Calu3 (cell line): Measurements from ENCODE around the gene CACHD1. TPM values are rescaled to one million over a fixed set of nuclear protein-coding genes. Genes with fewer than 3 reads are reported as not detected.

Source experiments
- BruUV-seq: library from RNA; stranded (reverse); fragments of 400-500 nt; replicated peaks from 2 replicates; lab custom pipeline; 2021; lab: Mats Ljungman, UMichigan
- CTCF ChIA-PET: fragments of 300-600 bp; sonication (Branson Sonifier 250); formaldehyde crosslinking; loops from one replicate; lab custom pipeline; 2022; ENCODE audit warnings: antibody characterized with exemption; lab: Charles Lee
- DNase-seq: peaks from one replicate; pipeline ENCODE4 v3.0.0; 2022
- H3K27ac Mint-ChIP-seq: one replicate; pipeline ENCODE4 v1.8.0; 2022; ENCODE audit warnings: mixed read lengths; ENCODE audit not compliant: unreplicated experiment
- H3K27me3 Mint-ChIP-seq: one replicate; pipeline ENCODE4 v1.8.0; 2022; ENCODE audit warnings: mixed read lengths; ENCODE audit not compliant: unreplicated experiment
- H3K36me3 Mint-ChIP-seq: one replicate; pipeline ENCODE4 v1.8.0; 2022; ENCODE audit warnings: mild to moderate bottlenecking, moderate library complexity, mixed read lengths; ENCODE audit not compliant: insufficient read depth, unreplicated experiment
- H3K4me1 Mint-ChIP-seq: one replicate; pipeline ENCODE4 v1.8.0; 2022; ENCODE audit warnings: mild to moderate bottlenecking, low read depth, mixed read lengths; ENCODE audit not compliant: unreplicated experiment
- H3K4me3 Mint-ChIP-seq: one replicate; pipeline ENCODE4 v1.8.0; 2022; ENCODE audit warnings: mild to moderate bottlenecking, low read depth, moderate library complexity, mixed read lengths; ENCODE audit not compliant: unreplicated experiment
- H3K9me3 Mint-ChIP-seq: one replicate; pipeline ENCODE4 v1.8.0; 2022; ENCODE audit warnings: low read depth, mixed read lengths; ENCODE audit not compliant: unreplicated experiment
- CTCF ChIP-seq: fragments of 200-600 bp; IDR thresholded peaks from one replicate; pipeline ENCODE4 v1.8.0; 2022; ENCODE audit warnings: antibody characterized with exemption; ENCODE audit not compliant: unreplicated experiment
- intact Hi-C: fragments of 100-400 bp; cut with micrococcal nuclease; formaldehyde crosslinking; loops from one replicate; pipeline ENCODE4 v1.10.0; 2022; ENCODE audit not compliant: unreplicated experiment
- total RNA-seq: library from RNA; stranded (reverse); gene quantifications from 2 replicates; pipeline ENCODE4 v1.2.3, GENCODE V29; 2022

Gene CACHD1
- total RNA-seq, 1 experiment from 2014 or later = 3.5 TPM

GRCh38 chr1:64653466-64653865 lies 183.5 kb downstream of the CACHD1 start:
- no peak for DNase-seq
- H3K36me3 Mint-ChIP-seq = no peaks in the 10 kb centered on the region
- no peaks in the 10 kb centered on the region for H3K27me3 Mint-ChIP-seq
- no peaks in the 10 kb centered on the region for H3K9me3 Mint-ChIP-seq
- CTCF ChIA-PET = no interaction called here
- no peak for TF ChIP-seq CTCF
- H3K27ac Mint-ChIP-seq = no peak overlapping the region
- BruUV-seq = no TSS peak
- H3K4me3 Mint-ChIP-seq = no peak overlapping the region
- intact Hi-C loops = no loop called here
- H3K4me1 Mint-ChIP-seq = peaks cover under 1% of the 10 kb centered on the region

GRCh38 chr1:64654519-64655341 lies 184.8 kb downstream of the CACHD1 start:
- CTCF ChIA-PET = no interaction called here
- no TSS peak for BruUV-seq
- TF ChIP-seq CTCF = no peak
- DNase-seq = no peak
- Mint-ChIP-seq H3K27ac (no peak overlapping the region), H3K4me1 (peaks cover 8% of the 10 kb centered on the region), H3K4me3 (no peak overlapping the region), H3K36me3 (no peaks in the 10 kb centered on the region), H3K9me3 (no peaks in the 10 kb centered on the region), H3K27me3 (no peaks in the 10 kb centered on the region)
- intact Hi-C loops = no loop called here

- H3K4me3 Mint-ChIP-seq = no peak overlapping the region
- H3K36me3 Mint-ChIP-seq = no peaks in the 10 kb centered on the region
- intact Hi-C loops = no loop called here
- no peak overlapping the region for H3K27ac Mint-ChIP-seq
- no peaks in the 10 kb centered on the region for H3K9me3 Mint-ChIP-seq
- DNase-seq = no peak
- CTCF ChIA-PET = no interaction called here
- H3K4me1 Mint-ChIP-seq = peaks cover 8% of the 10 kb centered on the region
- H3K27me3 Mint-ChIP-seq = no peaks in the 10 kb centered on the region
- TF ChIP-seq CTCF = no peak
- BruUV-seq = no TSS peak
Measured at GRCh38 chr1:64655861-64656260, 185.9 kb downstream of the CACHD1 start.

GRCh38 chr1:64659478-64660138 lies 189.7 kb downstream of the CACHD1 start:
- CTCF ChIA-PET = interaction anchor here (0.6 kb wide), 1 partner anchor 411 kb away, joined by 3 read pairs; no protein-coding TSS in a partner anchor
- DNase-seq = no peak
- Mint-ChIP-seq H3K9me3 (no peaks in the 10 kb centered on the region), H3K4me1 (peaks cover 8% of the 10 kb centered on the region), H3K4me3 (no peak overlapping the region), H3K27me3 (no peaks in the 10 kb centered on the region), H3K36me3 (no peaks in the 10 kb centered on the region), H3K27ac (no peak overlapping the region)
- intact Hi-C loops = no loop called here
- no peak for TF ChIP-seq CTCF
- BruUV-seq = no TSS peak
